Muscle layer of colon (tissue), 2 donors: ENCODE measurements around the gene ST6GALNAC1.

Experiments used
- H3K27ac ChIP-seq: one replicate; pipeline ENCODE4 v1.7.0; 2013; ENCODE audit warnings: low read depth, mild to moderate bottlenecking, low read length, moderate library complexity
- H3K27me3 ChIP-seq, 2 donors: one replicate each; pipeline ENCODE4 v1.7.0; 2013; ENCODE audit warnings: low read length in 2 of 2, mild to moderate bottlenecking in 2 of 2; ENCODE audit not compliant: insufficient read depth in 2 of 2, control insufficient read depth in 1 of 2
- H3K36me3 ChIP-seq: one replicate; pipeline ENCODE4 v1.7.0; 2013; ENCODE audit warnings: mild to moderate bottlenecking, low read length; ENCODE audit not compliant: insufficient read depth
- H3K4me1 ChIP-seq: one replicate; pipeline ENCODE4 v1.7.0; 2013; ENCODE audit warnings: mild to moderate bottlenecking, low read length; ENCODE audit not compliant: insufficient read depth
- H3K4me3 ChIP-seq, 2 donors: one replicate each; pipeline ENCODE4 v1.7.0; 2013; ENCODE audit warnings: low read length in 2 of 2, low read depth in 1 of 2, mild to moderate bottlenecking in 1 of 2, moderate library complexity in 1 of 2
- H3K9ac ChIP-seq: one replicate; pipeline ENCODE4 v1.7.0; 2013; ENCODE audit warnings: low read length
- H3K9me3 ChIP-seq: one replicate; pipeline ENCODE4 v1.7.0; 2013; ENCODE audit warnings: mild to moderate bottlenecking, low read length
- donor health status: abdominal sarcoma.
- donor health status: Adenocarcinoma of cecum.

Gene ST6GALNAC1, protein sequence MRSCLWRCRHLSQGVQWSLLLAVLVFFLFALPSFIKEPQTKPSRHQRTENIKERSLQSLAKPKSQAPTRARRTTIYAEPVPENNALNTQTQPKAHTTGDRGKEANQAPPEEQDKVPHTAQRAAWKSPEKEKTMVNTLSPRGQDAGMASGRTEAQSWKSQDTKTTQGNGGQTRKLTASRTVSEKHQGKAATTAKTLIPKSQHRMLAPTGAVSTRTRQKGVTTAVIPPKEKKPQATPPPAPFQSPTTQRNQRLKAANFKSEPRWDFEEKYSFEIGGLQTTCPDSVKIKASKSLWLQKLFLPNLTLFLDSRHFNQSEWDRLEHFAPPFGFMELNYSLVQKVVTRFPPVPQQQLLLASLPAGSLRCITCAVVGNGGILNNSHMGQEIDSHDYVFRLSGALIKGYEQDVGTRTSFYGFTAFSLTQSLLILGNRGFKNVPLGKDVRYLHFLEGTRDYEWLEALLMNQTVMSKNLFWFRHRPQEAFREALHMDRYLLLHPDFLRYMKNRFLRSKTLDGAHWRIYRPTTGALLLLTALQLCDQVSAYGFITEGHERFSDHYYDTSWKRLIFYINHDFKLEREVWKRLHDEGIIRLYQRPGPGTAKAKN

DNA sequence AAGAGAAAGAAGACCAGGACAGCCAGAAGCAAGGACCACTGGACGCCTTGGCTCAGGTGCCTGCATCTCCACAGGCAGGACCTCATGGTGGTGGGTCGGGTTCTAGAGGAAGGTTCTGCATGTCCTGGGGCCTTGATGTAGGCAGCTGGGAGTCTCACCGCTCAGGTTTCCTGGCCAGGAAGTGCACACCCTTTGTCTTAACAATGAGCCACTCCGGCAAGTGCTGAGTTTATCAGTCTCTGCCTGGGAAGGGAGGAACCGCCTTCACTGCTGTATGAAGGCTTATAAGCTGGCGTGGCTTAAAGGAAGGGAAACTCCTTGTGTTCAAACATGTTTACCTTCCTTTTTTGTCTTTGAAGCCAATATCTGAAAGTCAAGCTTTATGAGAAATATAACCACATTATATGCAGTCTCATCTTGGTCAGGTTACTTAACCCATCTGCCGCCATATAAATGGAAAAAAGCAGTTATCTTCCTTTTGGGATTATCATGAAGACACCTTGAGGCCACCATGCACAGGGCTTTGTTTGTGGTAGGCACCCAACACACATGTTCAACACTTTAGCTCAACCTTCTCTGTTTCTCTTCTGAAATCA is at the start of gene ST6GALNAC1:
Gene ST6GALNAC1 (minus strand): TSS at position 205 of the 596 bp plus-strand sequence. CDS start 119 bp downstream, at position 86.
- Histone ChIP-seq H3K36me3 (no peaks in the 10 kb centered on the region), H3K9ac (no peak within 1 kb of the TSS), H3K9me3 (no peaks in the 10 kb centered on the region), H3K27me3 (no peaks in the 10 kb centered on the region), H3K27ac (no peak within 1 kb of the TSS), H3K4me3 (no peak within 1 kb of the TSS), H3K4me1 (no peaks in the 10 kb centered on the region)

DNA sequence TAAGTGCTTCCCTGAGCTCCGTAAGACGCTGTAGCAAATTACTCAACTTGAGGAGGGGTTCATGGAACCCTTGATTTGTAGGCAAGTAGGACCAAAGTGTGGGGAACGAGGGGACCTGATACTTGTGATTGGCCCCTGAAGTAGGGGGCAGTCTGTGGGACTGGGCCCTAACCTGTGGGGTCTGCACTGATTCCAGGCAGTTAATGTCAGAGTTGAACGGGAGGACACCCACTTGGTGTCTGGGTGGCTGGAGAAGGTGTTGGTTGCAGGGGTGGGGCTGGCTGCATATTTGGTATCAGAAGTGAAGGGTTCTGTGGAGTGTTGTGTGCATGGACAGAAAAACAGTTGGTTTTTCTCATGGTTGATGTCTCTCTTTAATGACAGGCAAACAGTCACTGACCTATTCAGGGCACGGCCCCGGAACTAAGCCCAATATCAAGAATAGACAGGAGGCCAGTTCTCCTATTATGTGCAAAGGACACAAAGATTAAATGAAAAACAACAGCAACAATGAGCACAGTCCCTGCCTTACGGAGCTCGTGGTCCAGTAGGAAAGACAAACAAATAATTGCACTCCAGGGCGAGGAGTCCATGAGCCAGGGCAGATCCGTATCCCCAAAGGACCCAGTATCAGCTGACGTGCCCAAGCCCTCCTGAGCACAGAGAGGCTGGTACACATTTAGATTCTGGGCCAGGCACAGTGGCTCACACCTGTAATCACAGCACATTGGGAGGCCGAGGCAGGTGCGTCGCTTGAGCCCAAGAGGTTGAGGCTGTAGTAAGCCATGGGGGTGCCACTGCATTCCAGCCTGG is 48.0 kb upstream of the ST6GALNAC1 start:
- Histone ChIP-seq H3K9ac (no peak overlapping the region), H3K27me3 (no peaks in the 10 kb centered on the region), H3K4me1 (peaks cover 65% of the 10 kb centered on the region), H3K36me3 (no peaks in the 10 kb centered on the region), H3K4me3 (no peak overlapping the region), H3K27ac (peak overlapping the region; percentile 29), H3K9me3 (no peaks in the 10 kb centered on the region)

DNA sequence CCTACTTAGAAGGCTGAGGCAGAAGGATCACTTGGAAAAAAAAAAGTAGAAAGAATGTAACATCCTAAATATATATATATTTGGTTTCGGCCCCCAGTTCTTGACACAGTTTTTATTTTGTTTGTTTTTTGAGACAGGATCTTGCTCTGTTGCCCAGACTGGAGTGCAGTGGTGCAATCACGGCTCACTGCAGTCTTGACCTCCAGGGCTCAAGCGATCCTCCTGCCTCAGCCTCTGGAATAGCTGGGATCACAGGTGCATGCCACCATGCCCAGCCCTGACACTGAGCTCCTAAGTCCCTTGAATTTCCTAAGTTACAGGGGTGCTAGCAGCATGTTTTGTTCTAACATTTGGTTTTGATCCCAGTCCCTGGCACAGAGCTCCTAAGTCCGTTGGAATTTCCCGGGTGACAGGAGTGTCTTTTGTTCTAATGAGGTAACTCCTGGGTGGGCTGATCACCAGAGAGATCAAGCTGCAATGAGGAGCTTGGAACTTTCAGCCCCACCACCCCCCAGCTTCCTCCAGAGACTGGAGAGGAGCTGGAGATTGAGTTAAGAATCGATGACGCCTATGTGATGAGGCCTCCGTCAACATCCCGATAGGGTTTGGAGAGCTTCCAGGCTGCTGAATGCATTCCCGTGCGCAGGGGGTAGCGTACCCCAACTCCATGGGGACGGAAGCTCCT is 47.2 kb upstream of the ST6GALNAC1 start:
- Histone ChIP-seq H3K4me3 (no peak overlapping the region), H3K9ac (no peak overlapping the region), H3K4me1 (peaks cover 69% of the 10 kb centered on the region), H3K27me3 (no peaks in the 10 kb centered on the region), H3K9me3 (no peaks in the 10 kb centered on the region), H3K27ac (no peak overlapping the region), H3K36me3 (peaks cover 3% of the 10 kb centered on the region)

DNA sequence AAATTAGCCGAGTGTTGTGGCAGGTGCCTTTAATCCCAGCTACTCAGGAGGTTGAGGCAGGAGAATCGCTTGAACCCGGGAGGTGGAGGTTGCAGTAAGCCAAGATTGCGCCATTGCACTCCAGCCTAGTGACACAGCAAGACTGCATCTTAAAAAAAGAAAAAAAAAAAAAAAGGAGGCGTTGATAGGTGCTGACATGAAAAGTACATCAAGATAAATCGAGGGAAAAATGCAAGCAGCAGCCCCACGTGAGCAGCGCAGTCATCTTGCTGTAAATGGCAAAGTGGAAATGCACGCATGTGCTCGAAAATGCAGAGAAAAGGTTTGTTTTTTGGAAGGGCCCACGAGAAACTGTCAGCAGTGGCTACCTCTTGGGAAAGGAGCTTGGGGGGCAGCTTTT is 46.3 kb upstream of the ST6GALNAC1 start:
- Histone ChIP-seq H3K27ac (no peak overlapping the region), H3K9ac (no peak overlapping the region), H3K9me3 (no peaks in the 10 kb centered on the region), H3K4me3 (no peak overlapping the region), H3K27me3 (no peaks in the 10 kb centered on the region), H3K4me1 (peaks cover 69% of the 10 kb centered on the region), H3K36me3 (peaks cover 8% of the 10 kb centered on the region)

DNA sequence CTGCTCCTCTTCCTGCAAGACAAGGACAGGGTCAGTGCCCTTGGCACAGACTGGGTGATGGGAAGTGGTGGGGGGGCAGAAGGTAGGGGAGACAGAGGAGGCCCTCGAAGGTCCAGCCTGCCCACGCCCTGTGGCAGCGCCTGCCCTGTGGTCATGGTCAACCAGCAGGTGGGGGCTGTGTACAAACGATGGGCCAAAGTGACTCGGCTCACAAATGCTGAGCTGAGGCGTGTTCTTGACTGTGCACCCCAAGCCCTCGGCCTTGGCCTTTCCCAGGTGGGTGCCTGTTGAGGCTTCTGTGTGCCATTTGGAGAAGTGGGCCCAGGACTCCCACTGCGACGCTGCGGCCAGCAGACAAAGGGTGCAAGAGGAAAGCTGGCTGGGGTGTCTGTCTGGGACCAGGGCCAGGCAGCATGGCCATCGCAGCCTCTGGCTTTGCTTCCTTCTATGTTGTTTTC is 44.6 kb upstream of the ST6GALNAC1 start:
- H3K9me3 ChIP-seq: no peaks in the 10 kb centered on the region
- H3K36me3 ChIP-seq: peaks cover 15% of the 10 kb centered on the region
- peaks cover 80% of the 10 kb centered on the region for H3K4me1 ChIP-seq
- no peaks in the 10 kb centered on the region for H3K27me3 ChIP-seq
- peak overlapping the region; percentile 22 for H3K9ac ChIP-seq
- H3K4me3 ChIP-seq: peak overlapping the region in 1 of 2 donors; percentile 26
- peak overlapping the region; percentile 96 for H3K27ac ChIP-seq

DNA sequence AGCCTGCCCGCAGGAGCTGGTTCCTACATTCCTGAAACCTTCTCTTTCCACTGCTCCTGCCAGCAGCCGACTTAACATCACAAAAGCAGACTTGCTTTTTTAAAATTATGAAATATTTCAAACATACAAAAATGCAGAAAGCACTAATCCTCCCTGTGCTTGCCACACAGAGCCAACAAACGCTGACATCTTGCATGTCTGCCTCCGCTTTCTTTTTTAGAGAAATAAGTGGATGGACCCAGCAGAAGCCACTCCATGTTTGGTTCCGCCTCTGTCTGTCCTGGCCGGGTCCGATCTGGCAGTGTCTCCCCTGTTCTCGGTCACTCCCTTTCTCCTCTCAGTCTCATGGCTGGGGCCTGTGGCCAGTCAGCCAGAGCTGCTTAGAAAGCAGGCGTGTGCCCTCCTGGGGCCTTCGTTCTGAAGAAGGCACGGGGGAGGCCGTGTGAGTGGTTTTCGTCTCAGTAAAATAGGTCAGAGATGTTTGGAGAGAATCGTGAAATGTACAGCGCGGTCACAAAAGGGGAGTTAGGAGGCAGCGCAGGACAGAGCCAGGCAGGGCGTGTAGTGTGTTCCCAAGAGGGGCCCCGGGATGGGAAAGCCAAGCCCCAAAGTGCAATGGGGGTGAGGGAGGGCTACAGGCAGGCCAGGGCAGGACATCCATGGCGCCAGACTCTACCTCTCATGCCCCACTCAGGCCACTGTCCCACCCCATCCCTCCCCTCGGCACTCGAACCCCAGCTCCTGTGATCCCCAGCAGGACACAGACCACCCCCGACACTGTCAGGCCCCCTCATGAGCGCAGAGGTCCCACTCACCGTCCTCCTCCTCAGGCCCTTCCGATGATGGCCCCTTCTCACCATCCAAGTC is 44.0 kb upstream of the ST6GALNAC1 start:
- H3K4me1 ChIP-seq: peaks cover 87% of the 10 kb centered on the region
- H3K9me3 ChIP-seq: no peaks in the 10 kb centered on the region
- H3K27me3 ChIP-seq: no peaks in the 10 kb centered on the region
- H3K4me3 ChIP-seq: peak overlapping the region in 1 of 2 donors; percentile 26
- peak overlapping the region; percentile 96 for H3K27ac ChIP-seq
- peaks cover 18% of the 10 kb centered on the region for H3K36me3 ChIP-seq
- H3K9ac ChIP-seq: peak overlapping the region; percentile 22

DNA sequence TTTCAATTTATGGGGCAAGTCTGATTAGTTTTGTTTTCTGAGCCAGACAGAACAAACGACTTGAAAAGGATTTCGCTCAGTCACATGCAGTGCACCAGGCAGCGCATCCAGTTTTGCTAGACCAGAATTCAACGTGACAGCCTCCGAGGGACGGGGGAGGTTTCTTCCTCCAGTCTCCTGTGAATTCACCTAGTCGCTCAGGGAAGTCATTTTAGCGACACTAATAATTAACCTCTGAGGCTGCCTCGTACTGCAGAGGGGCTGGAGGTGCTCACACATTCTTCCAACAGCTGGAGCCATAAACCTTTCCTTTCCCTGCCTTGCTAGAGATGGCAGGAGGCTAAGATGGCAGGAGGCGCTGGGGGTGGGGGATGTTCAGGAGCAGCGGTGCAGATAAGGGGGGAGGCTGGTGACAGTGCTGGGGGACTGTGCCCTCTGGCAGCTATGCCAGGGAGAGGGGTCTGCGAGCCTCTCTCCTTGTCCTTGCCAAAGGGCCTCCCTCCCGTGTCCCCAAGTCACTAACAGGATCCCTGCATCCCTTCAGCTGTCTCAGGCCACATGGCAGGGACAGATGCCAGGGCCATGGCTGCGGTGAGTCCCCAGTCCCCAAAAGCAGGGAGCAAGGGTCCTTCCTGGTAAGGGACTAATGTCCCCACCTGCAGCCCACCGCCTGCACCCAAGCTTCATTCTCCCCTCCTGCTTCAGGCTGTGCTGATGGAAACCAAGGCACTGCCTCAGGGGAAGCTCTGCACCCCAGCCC is 43.2 kb upstream of the ST6GALNAC1 start:
- Histone ChIP-seq H3K9me3 (no peaks in the 10 kb centered on the region), H3K4me1 (peaks cover 91% of the 10 kb centered on the region), H3K36me3 (peaks cover 18% of the 10 kb centered on the region), H3K27ac (peak overlapping the region; percentile 96), H3K27me3 (no peaks in the 10 kb centered on the region), H3K9ac (peak overlapping the region; percentile 14), H3K4me3 (peak overlapping the region in 1 of 2 donors; percentile 17)

DNA sequence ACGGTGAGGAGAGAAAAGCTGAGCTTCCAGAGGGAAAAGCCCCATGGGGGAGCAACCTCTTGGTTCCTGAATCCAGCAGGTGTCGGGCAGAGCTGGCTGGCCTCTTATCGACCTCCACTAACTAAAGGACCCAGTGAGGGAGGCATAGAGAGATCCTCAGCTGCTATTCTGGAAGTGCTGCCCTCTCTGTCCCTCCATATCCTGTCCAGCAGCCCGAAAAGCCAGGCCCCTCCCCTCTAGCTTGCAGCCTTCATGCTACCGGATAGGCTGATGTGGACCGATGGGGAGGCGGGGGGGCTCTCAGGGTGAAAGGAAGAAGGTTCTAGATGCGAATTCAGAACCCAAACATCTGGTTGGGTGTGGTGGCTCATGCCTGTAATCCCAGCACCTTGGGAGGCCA is 42.3 kb upstream of the ST6GALNAC1 start:
- H3K27ac ChIP-seq: peak overlapping the region; percentile 74

DNA sequence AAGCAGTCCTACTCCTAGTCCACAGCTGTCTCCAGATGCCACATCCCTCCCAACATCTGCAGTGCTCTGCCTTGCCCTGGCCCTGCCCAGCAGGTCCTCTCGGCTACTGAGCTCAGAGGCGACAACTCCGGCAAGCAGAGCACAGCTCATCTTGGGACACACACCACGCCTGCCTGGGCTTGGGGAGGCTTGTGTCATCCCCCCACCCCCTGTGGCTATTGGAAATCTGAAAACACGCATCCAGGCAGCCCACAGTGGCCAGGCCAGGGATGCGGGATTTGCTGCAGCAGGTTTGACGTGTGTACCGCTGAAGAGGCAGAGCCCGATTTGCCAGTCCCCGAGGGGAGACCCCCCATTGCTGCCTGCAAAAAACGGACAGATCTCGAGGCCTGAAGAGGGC is 41.8 kb upstream of the ST6GALNAC1 start:
- H3K9me3 ChIP-seq: no peaks in the 10 kb centered on the region
- no peaks in the 10 kb centered on the region for H3K27me3 ChIP-seq
- H3K27ac ChIP-seq: peak overlapping the region; percentile 74
- H3K36me3 ChIP-seq: peaks cover 18% of the 10 kb centered on the region
- H3K4me3 ChIP-seq: no peak overlapping the region
- peaks cover 91% of the 10 kb centered on the region for H3K4me1 ChIP-seq
- H3K9ac ChIP-seq: no peak overlapping the region

More for the DNA sequence above, 42.3 kb upstream of the ST6GALNAC1 start:
- peaks cover 91% of the 10 kb centered on the region for H3K4me1 ChIP-seq
- H3K4me3 ChIP-seq: no peak overlapping the region
- H3K9ac ChIP-seq: no peak overlapping the region
- H3K27me3 ChIP-seq: no peaks in the 10 kb centered on the region
- H3K36me3 ChIP-seq: peaks cover 18% of the 10 kb centered on the region
- H3K9me3 ChIP-seq: no peaks in the 10 kb centered on the region
